Skeletal muscle tissue (tissue), 4 donors: ENCODE results near the gene CPT2. TPM values are rescaled to one million over a fixed set of nuclear protein-coding genes. Genes with fewer than 3 reads are reported as not detected.

Source experiments
- H3K27ac ChIP-seq: one replicate; pipeline ENCODE4 v1.7.0; 2013; ENCODE audit warnings: mild to moderate bottlenecking, low read depth, low read length, inconsistent platforms
- H3K27me3 ChIP-seq, 3 donors: one replicate each; pipeline ENCODE4 v1.7.0; 2013; ENCODE audit warnings: low read length in 3 of 3; ENCODE audit not compliant: control insufficient read depth in 3 of 3, insufficient read depth in 3 of 3
- H3K36me3 ChIP-seq, 3 donors: one replicate each; pipeline ENCODE4 v1.7.0; 2013; ENCODE audit warnings: low read length in 3 of 3; ENCODE audit not compliant: control insufficient read depth in 3 of 3, insufficient read depth in 3 of 3
- H3K4me1 ChIP-seq, 3 donors: one replicate each; pipeline ENCODE4 v1.7.0; 2013; ENCODE audit warnings: low read length in 3 of 3, mild to moderate bottlenecking in 3 of 3; ENCODE audit not compliant: control insufficient read depth in 3 of 3, insufficient read depth in 3 of 3
- H3K4me3 ChIP-seq, 3 donors: one replicate each; pipeline ENCODE4 v1.7.0; 2013; ENCODE audit warnings: low read length in 3 of 3
- H3K9ac ChIP-seq, 3 donors: one replicate each; pipeline ENCODE4 v1.7.0; 2013; ENCODE audit warnings: low read length in 3 of 3, mild to moderate bottlenecking in 3 of 3, moderate library complexity in 2 of 3, low read depth in 1 of 3
- H3K9me3 ChIP-seq, 3 donors: one replicate each; pipeline ENCODE4 v1.7.0; 2013; ENCODE audit warnings: low read length in 3 of 3; ENCODE audit not compliant: control insufficient read depth in 3 of 3
- total RNA-seq: library from RNA; depleted of rRNA; stranded (reverse); fragments of >200 nt; gene quantifications from one replicate; pipeline ENCODE4 v1.2.3, GENCODE V29; 2014
- donor health status: Osteomylitis.

CPT2 gene
- total RNA-seq, 1 donor from 2014 or later: 8.9 TPM

DNA sequence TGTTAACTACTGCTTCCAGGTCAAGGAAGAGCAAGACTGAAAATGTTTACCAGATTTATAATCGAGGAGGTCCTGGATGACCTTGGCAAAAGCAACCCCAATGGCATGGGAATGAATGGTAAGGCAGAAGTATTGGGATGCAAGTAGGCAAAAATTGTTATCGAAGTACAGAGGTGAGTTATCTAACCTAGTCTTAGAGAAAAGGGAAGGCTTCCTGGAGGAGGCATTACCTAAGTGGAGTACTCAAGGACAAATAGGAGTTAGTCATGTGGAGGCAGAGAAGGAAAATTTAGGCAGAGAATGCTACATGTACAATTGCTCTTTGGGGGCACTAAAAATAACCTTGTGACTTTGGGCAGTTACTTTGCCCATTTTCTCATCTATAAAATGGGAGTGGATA is 45.2 kb downstream of the CPT2 start:
- no peak overlapping the region for H3K9ac ChIP-seq
- no peaks in the 10 kb centered on the region for H3K9me3 ChIP-seq
- peaks cover 0 to 4% (median 0%) of the 10 kb centered on the region in 3 donors for H3K36me3 ChIP-seq
- H3K4me1 ChIP-seq: peaks cover 6 to 13% (median 11%) of the 10 kb centered on the region in 3 donors
- no peaks in the 10 kb centered on the region for H3K27me3 ChIP-seq
- H3K27ac ChIP-seq: no peak overlapping the region
- no peak overlapping the region for H3K4me3 ChIP-seq

DNA sequence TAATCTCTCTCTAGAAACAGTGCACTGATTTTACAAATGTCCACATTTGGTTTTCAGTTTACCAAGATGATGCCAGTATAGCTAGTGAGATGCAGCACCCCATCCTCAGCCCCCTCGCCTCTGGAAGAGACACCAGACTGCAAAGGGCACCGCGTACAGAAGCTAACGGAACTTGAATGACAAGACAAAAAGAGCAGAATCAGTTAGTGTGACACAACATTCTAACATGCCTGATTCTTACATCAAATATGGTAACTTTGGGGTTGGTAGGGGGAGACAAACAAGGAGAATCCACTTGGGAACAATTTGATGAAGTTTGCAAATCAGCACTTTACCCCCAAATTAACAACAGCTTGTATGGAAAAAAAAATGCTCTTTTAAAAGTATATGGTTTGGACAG is 45.8 kb downstream of the CPT2 start:
- Histone ChIP-seq H3K27me3 (no peaks in the 10 kb centered on the region), H3K4me3 (no peak overlapping the region), H3K36me3 (peaks cover 0 to 4% (median 0%) of the 10 kb centered on the region in 3 donors), H3K9ac (no peak overlapping the region), H3K4me1 (peaks cover 6 to 13% (median 11%) of the 10 kb centered on the region in 3 donors), H3K27ac (no peak overlapping the region), H3K9me3 (no peaks in the 10 kb centered on the region)

- no peaks in the 10 kb centered on the region for H3K9me3 ChIP-seq
- no peak overlapping the region for H3K9ac ChIP-seq
- H3K27ac ChIP-seq: no peak overlapping the region
- peaks cover 0 to under 1% (median under 1%) of the 10 kb centered on the region in 3 donors for H3K4me1 ChIP-seq
- no peaks in the 10 kb centered on the region for H3K36me3 ChIP-seq
- H3K4me3 ChIP-seq: no peak overlapping the region
- no peaks in the 10 kb centered on the region for H3K27me3 ChIP-seq
Measured at GRCh38 chr1:53244141-53244540, 47.5 kb downstream of the CPT2 start.

DNA sequence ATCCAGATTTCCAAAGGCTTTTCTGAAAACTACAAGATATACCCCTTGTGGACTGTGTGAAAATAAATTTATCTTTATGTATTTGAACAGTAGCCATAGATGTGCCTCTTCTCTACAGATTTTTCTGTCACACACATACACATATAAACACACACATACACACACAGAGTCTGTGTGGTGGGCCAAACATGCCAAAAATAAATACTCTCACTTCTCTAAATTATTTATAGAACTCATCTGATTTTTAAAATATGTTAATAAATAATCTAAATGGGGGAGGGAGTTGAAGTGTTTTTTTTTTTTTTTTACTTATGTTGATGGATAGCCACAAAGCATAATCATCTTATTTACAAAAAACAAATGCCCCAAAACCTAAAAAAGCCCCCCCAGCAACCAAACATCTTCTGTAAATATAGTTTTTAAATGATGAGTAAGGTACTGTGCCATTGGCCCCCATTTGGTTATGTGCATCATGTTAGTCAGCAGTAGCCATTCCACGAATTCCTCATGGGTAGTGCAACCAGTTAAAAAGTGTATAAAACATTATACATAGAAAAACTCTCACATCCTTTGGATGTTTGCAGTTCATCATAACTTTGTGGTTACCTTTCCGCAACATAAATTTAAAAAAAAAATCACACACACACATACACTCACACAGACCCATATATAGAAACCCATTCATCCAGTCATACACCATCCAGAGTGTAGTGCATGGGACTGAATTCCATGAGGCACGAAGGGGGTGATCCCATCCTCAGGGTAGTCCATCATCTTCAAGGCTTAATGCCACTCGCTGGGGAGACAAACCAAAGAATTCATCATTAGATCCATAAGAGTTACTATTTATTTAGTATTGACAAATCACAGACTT is 49.9 kb downstream of the CPT2 start:
- Histone ChIP-seq H3K4me3 (no peak overlapping the region), H3K27me3 (no peaks in the 10 kb centered on the region), H3K36me3 (no peaks in the 10 kb centered on the region), H3K27ac (no peak overlapping the region), H3K4me1 (no peaks in the 10 kb centered on the region), H3K9me3 (no peaks in the 10 kb centered on the region), H3K9ac (no peak overlapping the region)

- no peak overlapping the region for H3K9ac ChIP-seq
- H3K27ac ChIP-seq: no peak overlapping the region
- no peaks in the 10 kb centered on the region for H3K9me3 ChIP-seq
- no peak overlapping the region for H3K4me3 ChIP-seq
- H3K4me1 ChIP-seq: no peaks in the 10 kb centered on the region
- H3K27me3 ChIP-seq: no peaks in the 10 kb centered on the region
- H3K36me3 ChIP-seq: no peaks in the 10 kb centered on the region
Measured at GRCh38 chr1:53249706-53250105, 53.1 kb downstream of the CPT2 start.

DNA sequence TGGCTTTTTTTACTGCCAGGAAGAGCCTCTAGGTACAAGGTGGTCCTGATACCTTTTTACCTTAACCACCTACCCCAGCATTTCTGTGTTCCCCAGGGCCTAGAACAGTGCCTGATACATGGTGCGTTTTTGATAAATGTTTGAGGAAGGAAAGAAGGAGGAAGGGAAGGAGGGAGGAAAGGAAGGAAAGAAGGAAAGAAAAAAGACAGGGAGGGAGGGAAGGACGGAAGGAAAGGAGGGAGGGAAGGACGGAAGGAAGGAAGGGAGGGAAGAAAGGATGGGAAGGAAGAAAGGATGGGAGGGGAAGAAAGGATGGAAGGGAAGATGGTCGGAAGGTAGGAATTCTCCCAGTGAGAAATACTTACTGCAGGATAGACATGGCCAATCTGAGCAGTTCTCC is 53.7 kb downstream of the CPT2 start:
- H3K4me3 ChIP-seq: no peak overlapping the region
- no peaks in the 10 kb centered on the region for H3K36me3 ChIP-seq
- H3K9me3 ChIP-seq: no peaks in the 10 kb centered on the region
- H3K4me1 ChIP-seq: no peaks in the 10 kb centered on the region
- H3K27ac ChIP-seq: no peak overlapping the region
- H3K9ac ChIP-seq: no peak overlapping the region
- H3K27me3 ChIP-seq: no peaks in the 10 kb centered on the region

- H3K27me3 ChIP-seq: no peaks in the 10 kb centered on the region
- H3K9me3 ChIP-seq: no peaks in the 10 kb centered on the region
- H3K9ac ChIP-seq: no peak overlapping the region
- no peaks in the 10 kb centered on the region for H3K4me1 ChIP-seq
- no peaks in the 10 kb centered on the region for H3K36me3 ChIP-seq
- H3K4me3 ChIP-seq: no peak overlapping the region
- H3K27ac ChIP-seq: no peak overlapping the region
Measured at GRCh38 chr1:53254011-53254640, 57.5 kb downstream of the CPT2 start.

GRCh38 chr1:53255031-53255430 is 58.4 kb downstream of the CPT2 start:
- H3K4me1 ChIP-seq: no peaks in the 10 kb centered on the region
- H3K9ac ChIP-seq: no peak overlapping the region
- no peaks in the 10 kb centered on the region for H3K9me3 ChIP-seq
- no peaks in the 10 kb centered on the region for H3K27me3 ChIP-seq
- H3K27ac ChIP-seq: no peak overlapping the region
- H3K4me3 ChIP-seq: no peak overlapping the region
- H3K36me3 ChIP-seq: no peaks in the 10 kb centered on the region

DNA sequence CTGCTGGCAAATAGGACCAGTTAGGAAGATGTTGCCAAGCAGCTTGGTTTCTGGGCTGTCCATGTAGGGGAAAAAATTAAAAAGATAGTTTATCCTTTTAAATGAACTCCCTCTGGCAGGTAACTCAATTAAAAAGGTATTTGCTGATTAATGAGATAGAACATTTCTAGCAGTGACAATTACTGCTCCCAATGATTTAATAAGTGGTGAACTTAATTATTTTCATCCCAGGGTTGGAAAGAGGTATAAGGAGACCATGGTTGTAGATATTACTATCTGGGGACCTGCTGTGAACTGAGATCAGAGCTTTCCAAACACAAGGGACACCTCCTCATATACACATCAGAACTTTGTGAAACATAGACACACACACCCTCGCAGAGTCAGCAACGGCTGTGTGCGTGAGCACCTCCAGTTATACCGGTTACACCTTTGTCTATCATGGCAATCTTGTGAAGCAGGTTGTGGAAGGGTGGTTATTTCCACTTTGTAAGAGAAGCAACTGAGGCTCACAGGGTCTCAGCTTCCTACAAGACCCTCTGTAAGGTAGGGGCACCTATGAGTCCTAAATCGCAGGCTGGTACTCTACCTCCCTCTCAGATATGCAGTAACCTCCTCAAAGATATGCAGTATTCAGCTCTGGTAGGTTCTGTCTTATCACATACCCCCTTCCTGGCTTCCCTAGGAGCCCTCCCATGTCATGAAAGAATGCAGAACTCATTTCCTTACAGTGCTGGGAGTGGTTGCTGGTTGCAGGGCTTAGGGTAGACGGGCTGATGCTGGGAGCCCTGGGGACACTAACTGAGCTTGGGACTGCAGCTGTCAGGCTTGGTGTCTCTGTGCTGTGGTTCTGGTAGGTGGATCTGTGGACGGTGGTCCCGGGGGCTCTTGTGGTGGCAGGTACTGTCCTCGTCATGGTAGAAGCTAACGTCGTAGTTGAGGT is 60.2 kb downstream of the CPT2 start:
- peaks cover 0 to 2% (median 0%) of the 10 kb centered on the region in 3 donors for H3K27me3 ChIP-seq
- H3K9ac ChIP-seq: no peak overlapping the region
- no peaks in the 10 kb centered on the region for H3K9me3 ChIP-seq
- H3K27ac ChIP-seq: no peak overlapping the region
- H3K36me3 ChIP-seq: no peaks in the 10 kb centered on the region
- no peak overlapping the region for H3K4me3 ChIP-seq
- H3K4me1 ChIP-seq: no peaks in the 10 kb centered on the region
